NB4 (cell line): ENCODE data around the gene TMEM217.

Experiments used
- DNase-seq: peaks from one replicate; pipeline ENCODE4 v3.0.0; 2010; ENCODE audit warnings: low read depth
- H3K4me3 ChIP-seq: one replicate; pipeline ENCODE4 v1.5.1; 2011; ENCODE audit warnings: mild to moderate bottlenecking, low read depth, low read length, moderate library complexity
- CTCF ChIP-seq: IDR thresholded peaks from one replicate; pipeline ENCODE4 v1.5.1; 2012; ENCODE audit warnings: low read depth, low read length
- MYC ChIP-seq: IDR thresholded peaks from 2 replicates; pipeline ENCODE4 v1.6.1; 2011; ENCODE audit warnings: low read depth, low read length
- POLR2A ChIP-seq: IDR thresholded peaks from 2 replicates; pipeline ENCODE4 v1.6.1; 2011; ENCODE audit warnings: mild to moderate bottlenecking; ENCODE audit not compliant: insufficient read length; ENCODE audit errors: extremely low read depth
- TF ChIP-seq, protein P1 (sequence below): IDR thresholded peaks from 2 replicates; pipeline ENCODE4 v1.6.1; 2011; ENCODE audit warnings: low read depth, low read length

The TMEM217 gene

GRCh38 chr6:37262446-37263026 lies 4.6 kb upstream of the TMEM217 start:
- TF ChIP-seq, protein P1, sequence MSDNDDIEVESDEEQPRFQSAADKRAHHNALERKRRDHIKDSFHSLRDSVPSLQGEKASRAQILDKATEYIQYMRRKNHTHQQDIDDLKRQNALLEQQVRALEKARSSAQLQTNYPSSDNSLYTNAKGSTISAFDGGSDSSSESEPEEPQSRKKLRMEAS = no peak
- TF ChIP-seq POLR2A = no peak
- no peak for TF ChIP-seq MYC
- TF ChIP-seq CTCF = no peak
- no peak for DNase-seq
- no peak overlapping the region for H3K4me3 ChIP-seq

- no peak for DNase-seq
- TF ChIP-seq CTCF = no peak
- TF ChIP-seq MYC = no peak
- TF ChIP-seq, protein P1 = no peak
- no peak for TF ChIP-seq POLR2A
- no peak overlapping the region for H3K4me3 ChIP-seq
These were observed 3.3 kb upstream of the TMEM217 start for GRCh38 chr6:37261198-37261597.

- no peak for DNase-seq
- TF ChIP-seq, protein P1 = no peak
- no peak for TF ChIP-seq POLR2A
- no peak for TF ChIP-seq CTCF
- TF ChIP-seq MYC = no peak
- no peak overlapping the region for H3K4me3 ChIP-seq
These were observed 2.5 kb upstream of the TMEM217 start for GRCh38 chr6:37260444-37260843.

DNA sequence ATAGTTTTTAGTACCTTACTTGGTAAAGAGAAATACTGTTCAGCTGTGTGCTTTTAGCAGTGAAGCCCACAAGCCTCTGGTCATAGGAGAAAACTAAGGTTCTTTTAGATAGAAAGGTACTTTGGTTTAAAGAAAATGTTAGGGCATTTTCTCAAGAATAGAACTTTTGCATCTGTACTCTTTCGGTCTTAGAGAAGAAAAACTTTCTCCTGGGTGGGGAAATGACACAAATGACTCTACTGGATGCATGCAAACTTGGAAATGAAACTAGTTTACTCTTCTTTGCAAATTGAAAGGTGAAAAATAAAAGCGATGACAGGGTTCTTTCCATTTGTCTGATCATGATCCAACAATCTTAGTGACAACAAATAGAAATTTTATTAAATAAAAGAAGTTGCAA lies 2.1 kb upstream of the TMEM217 start:
- no peak for TF ChIP-seq POLR2A
- H3K4me3 ChIP-seq = no peak overlapping the region
- no peak for DNase-seq

GRCh38 chr6:37259191-37259590 lies 1.2 kb upstream of the TMEM217 start:
- peak overlapping the region; percentile 91 for H3K4me3 ChIP-seq
- TF ChIP-seq, protein P1 = no peak
- no peak for TF ChIP-seq CTCF
- DNase-seq = no peak

DNA sequence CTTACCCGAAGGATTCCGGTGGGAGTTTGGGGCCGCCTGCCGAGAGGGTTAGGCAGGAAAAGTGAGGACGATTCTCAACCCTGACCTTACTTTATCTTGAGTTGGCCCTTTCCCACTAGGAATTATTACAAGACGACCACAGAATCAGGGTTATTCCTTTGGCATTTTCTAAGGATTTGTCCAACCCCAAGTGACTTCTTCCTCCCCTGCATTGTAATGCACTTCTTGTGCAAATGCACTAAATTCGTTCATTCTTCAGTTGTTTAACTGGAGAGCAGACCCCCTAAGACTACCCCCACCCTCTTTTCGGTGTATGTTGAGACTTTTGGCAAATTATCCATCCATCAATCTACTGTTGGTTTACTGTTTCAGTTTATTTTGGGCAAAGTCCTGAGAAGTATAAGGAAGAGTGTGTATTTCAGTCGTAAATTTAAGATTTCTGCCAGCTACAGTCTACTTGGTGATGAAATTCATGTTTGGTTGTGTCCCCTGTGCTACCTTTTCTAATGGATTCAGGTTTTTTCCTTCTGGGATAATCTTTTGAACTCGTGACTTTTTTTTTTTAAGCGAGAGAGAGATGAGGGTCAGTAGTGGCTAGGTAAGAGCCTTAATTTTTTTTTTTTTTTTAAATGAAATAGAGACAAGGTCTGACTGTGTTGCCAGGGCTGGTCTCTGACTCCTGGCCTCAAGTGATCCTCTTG lies 611 bp upstream of the TMEM217 start:
- peak overlapping the region; percentile 91 for H3K4me3 ChIP-seq
- no peak for DNase-seq
- TF ChIP-seq CTCF (no peak), MYC (no peak), POLR2A (no peak)
- TF ChIP-seq, protein P1 = no peak
